PC-3 (cell line): ENCODE measurements around the gene IRF2BP1. TPM values are rescaled to one million over a fixed set of nuclear protein-coding genes. Genes with fewer than 3 reads are reported as not detected.

Source experiments
- ATAC-seq: fragments of 200-7000 bp; cut with Tn5 transposase; 2 replicates; pipeline ENCODE4 v1.9.1; 2020; ENCODE audit warnings: mild to moderate bottlenecking, moderate library complexity
- BruUV-seq: library from RNA; stranded (reverse); fragments of 400-500 nt; replicated peaks from 2 replicates; lab custom pipeline; 2021; lab: Mats Ljungman, UMichigan
- CTCF ChIA-PET: fragments of 300-600 bp; sonication (Branson Sonifier 250); formaldehyde crosslinking; loops from one replicate; lab custom pipeline; 2022; ENCODE audit warnings: antibody characterized with exemption; lab: Charles Lee
- POLR2A ChIA-PET: fragments of 300-600 bp; sonication (Branson Sonifier 250); formaldehyde crosslinking; loops from one replicate; lab custom pipeline; 2022; ENCODE audit warnings: antibody characterized with exemption; ENCODE audit not compliant: unreplicated experiment; lab: Charles Lee
- DNase-seq: peaks from one replicate; pipeline ENCODE4 v3.0.0-alpha.2; 2015
- H2AFZ ChIP-seq: fragments of 300-600 bp; sonication (generic); 2 replicates; pipeline ENCODE4 v1.6.0; 2016; ENCODE audit warnings: antibody characterized with exemption, low read length
- H3F3A ChIP-seq: fragments of 300-600 bp; sonication (generic); one replicate; pipeline ENCODE4 v1.6.0; 2017; ENCODE audit warnings: antibody characterized with exemption, low read length, control low read depth, mild to moderate bottlenecking; ENCODE audit not compliant: unreplicated experiment
- H3K27ac ChIP-seq: fragments of 300-600 bp; sonication (generic); 2 replicates; pipeline ENCODE4 v1.5.1; 2016; ENCODE audit warnings: mild to moderate bottlenecking, low read length
- H3K27me3 ChIP-seq: fragments of 300-600 bp; sonication (generic); 2 replicates; pipeline ENCODE4 v1.6.1; 2016; ENCODE audit warnings: low read length, mixed read lengths
- H3K36me3 ChIP-seq: fragments of 300-600 bp; sonication (generic); 2 replicates; pipeline ENCODE4 v1.6.1; 2016; ENCODE audit warnings: low read depth, mixed run types, low read length, mixed read lengths
- H3K4me1 ChIP-seq: fragments of 300-600 bp; sonication (generic); 2 replicates; pipeline ENCODE4 v1.5.1; 2016; ENCODE audit warnings: low read length; ENCODE audit not compliant: insufficient read depth
- H3K4me2 ChIP-seq: fragments of 300-600 bp; sonication (generic); 2 replicates; pipeline ENCODE4 v1.6.0; 2016; ENCODE audit warnings: low read length
- H3K4me3 ChIP-seq: fragments of 300-600 bp; sonication (generic); 2 replicates; pipeline ENCODE4 v1.5.1; 2016; ENCODE audit warnings: mild to moderate bottlenecking, low read length, mixed read lengths
- H3K79me2 ChIP-seq: fragments of 300-600 bp; sonication (generic); 2 replicates; pipeline ENCODE4 v1.6.1; 2017; ENCODE audit warnings: low read length, mixed read lengths
- H3K9ac ChIP-seq: fragments of 300-600 bp; sonication (generic); 2 replicates; pipeline ENCODE4 v1.6.0; 2016; ENCODE audit warnings: mild to moderate bottlenecking, low read length
- H3K9me2 ChIP-seq: fragments of 300-600 bp; sonication (generic); replicated peaks from 2 replicates; pipeline ENCODE4 v1.6.1; 2016; ENCODE audit warnings: mixed run types, low read length, mixed read lengths
- H3K9me3 ChIP-seq: fragments of 300-600 bp; sonication (generic); 2 replicates; pipeline ENCODE4 v1.6.1; 2016; ENCODE audit warnings: low read length, mixed read lengths
- H4K20me1 ChIP-seq: fragments of 300-600 bp; sonication (generic); 2 replicates; pipeline ENCODE4 v1.6.1; 2016; ENCODE audit warnings: low read length, mixed read lengths
- EZH2 ChIP-seq: fragments of 300-600 bp; sonication (generic); IDR thresholded peaks from one replicate; pipeline ENCODE4 v1.6.1; 2017; ENCODE audit warnings: antibody characterized with exemption, mild to moderate bottlenecking, low read length; ENCODE audit not compliant: unreplicated experiment
- EZH2phosphoT487 ChIP-seq: fragments of 300-600 bp; sonication (generic); IDR thresholded peaks from 2 replicates; pipeline ENCODE4 v1.6.1; 2018; ENCODE audit warnings: mild to moderate bottlenecking, antibody characterized with exemption, low read length, borderline replicate concordance
- intact Hi-C: fragments of 100-400 bp; cut with micrococcal nuclease; formaldehyde crosslinking; loops from 2 replicates; pipeline ENCODE4 v1.9.0; 2023
- total RNA-seq: library from RNA; depleted of rRNA; stranded (reverse); fragments of >200 nt; gene quantifications from 2 replicates; pipeline ENCODE4 v1.2.3, GENCODE V29; 2014
- TF ChIP-seq, protein P1 (sequence below): fragments of 300-600 bp; sonication (generic); conservative IDR thresholded peaks from 2 replicates; pipeline ENCODE4 v1.5.1; 2017; ENCODE audit warnings: antibody characterized with exemption, low read depth, mild to moderate bottlenecking, low read length

The IRF2BP1 gene
- total RNA-seq, 1 experiment from 2014 or later = 31.5 TPM

DNA sequence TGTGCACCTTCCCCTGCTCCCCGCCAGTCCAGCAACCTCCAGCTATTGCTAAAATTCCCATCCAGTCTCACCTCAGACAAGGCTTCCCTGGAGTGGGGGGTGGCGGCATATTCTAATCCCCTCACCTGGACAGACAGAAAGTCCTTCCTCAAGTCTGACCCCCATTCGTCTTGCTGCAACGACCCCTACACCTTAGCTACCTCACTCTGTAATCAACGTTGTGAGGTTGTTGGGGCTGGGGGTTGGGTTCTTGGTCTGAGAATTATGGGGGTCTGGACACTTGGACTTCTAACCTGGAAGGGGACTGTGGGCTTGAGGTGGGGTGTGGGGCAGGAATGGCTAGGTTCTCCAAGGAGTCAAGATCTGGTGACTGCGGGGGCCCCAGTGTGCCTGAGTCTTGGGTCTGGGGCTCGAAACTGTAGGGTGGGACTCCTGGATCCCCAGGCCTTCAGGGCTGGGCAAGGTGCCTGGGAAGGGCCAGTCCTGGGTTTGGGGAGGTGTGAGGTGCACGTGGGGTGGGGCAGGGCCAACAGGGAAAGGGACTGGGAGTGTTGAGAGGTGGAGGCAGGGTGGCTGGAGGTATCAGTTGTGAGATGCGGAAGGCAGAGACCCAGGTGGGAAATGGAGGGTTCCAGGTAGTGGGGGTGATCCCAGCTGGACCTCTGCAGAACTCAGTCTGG lies 20.5 kb downstream of the IRF2BP1 start:
- ATAC-seq = no peak
- POLR2A ChIA-PET = no interaction called here

DNA sequence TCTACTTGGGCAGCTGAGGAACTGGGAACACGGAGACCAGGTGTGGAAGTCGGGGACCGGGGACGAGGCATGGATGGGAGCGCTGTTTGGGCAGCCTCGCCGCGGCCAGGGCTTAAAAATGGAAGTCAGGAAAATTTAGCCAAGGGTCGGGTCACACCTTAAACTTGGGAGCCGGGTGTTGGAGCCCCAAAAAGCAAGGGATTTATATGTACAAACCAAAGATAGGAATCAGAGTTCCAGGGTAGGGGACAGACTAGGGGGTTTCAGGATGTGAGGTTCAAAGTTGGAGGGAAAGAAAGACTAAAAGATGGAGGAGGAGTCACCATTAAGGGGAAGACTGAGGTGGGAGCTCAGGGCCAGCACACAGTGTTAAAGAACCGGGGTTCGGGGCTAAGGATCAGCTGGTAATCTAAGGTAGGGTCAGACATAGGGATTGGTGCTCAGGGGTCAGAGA lies 21.3 kb downstream of the IRF2BP1 start:
- ChIA-PET POLR2A (no interaction called here), CTCF (interaction anchor here (0.7 to 1.6 kb wide), 2 partner anchors 20 to 327 kb away, joined by 3 to 9 read pairs; no protein-coding TSS in a partner anchor)
- Histone ChIP-seq H2AFZ (no peak overlapping the region), H3F3A (no peaks in the 10 kb centered on the region), H3K27ac (no peak overlapping the region), H3K4me3 (no peak overlapping the region), H3K9me2 (no peaks in the 10 kb centered on the region), H3K79me2 (peaks cover 23% of the 10 kb centered on the region), H3K9me3 (no peaks in the 10 kb centered on the region), H3K27me3 (peaks cover 13% of the 10 kb centered on the region), H4K20me1 (no peaks in the 10 kb centered on the region), H3K4me2 (no peak overlapping the region), H3K36me3 (no peaks in the 10 kb centered on the region), H3K4me1 (no peaks in the 10 kb centered on the region), H3K9ac (no peak overlapping the region)
- intact Hi-C loops = no loop called here
- DNase-seq (no peak), ATAC-seq (no peak)
- TF ChIP-seq, protein P1, sequence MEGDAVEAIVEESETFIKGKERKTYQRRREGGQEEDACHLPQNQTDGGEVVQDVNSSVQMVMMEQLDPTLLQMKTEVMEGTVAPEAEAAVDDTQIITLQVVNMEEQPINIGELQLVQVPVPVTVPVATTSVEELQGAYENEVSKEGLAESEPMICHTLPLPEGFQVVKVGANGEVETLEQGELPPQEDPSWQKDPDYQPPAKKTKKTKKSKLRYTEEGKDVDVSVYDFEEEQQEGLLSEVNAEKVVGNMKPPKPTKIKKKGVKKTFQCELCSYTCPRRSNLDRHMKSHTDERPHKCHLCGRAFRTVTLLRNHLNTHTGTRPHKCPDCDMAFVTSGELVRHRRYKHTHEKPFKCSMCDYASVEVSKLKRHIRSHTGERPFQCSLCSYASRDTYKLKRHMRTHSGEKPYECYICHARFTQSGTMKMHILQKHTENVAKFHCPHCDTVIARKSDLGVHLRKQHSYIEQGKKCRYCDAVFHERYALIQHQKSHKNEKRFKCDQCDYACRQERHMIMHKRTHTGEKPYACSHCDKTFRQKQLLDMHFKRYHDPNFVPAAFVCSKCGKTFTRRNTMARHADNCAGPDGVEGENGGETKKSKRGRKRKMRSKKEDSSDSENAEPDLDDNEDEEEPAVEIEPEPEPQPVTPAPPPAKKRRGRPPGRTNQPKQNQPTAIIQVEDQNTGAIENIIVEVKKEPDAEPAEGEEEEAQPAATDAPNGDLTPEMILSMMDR = no peak
- TF ChIP-seq EZH2 (no peak), EZH2phosphoT487 (no peak)
- no TSS peak for BruUV-seq

More for the DNA sequence above, 20.5 kb downstream of the IRF2BP1 start:
- CTCF ChIA-PET = interaction anchor here (0.7 kb wide), 1 partner anchor 327 kb away, joined by 3 read pairs; no protein-coding TSS in a partner anchor
- H3K9me2 ChIP-seq = no peaks in the 10 kb centered on the region
- no peak overlapping the region for H3K27ac ChIP-seq
- H3K4me3 ChIP-seq = no peak overlapping the region
- no peaks in the 10 kb centered on the region for H3K4me1 ChIP-seq
- no peak overlapping the region for H3K4me2 ChIP-seq
- H3F3A ChIP-seq = no peaks in the 10 kb centered on the region
- TF ChIP-seq EZH2 (no peak), EZH2phosphoT487 (no peak)
- TF ChIP-seq, protein P1 = no peak
- BruUV-seq = no TSS peak
- H4K20me1 ChIP-seq = no peaks in the 10 kb centered on the region
- no peak for DNase-seq
- H2AFZ ChIP-seq = no peak overlapping the region
- H3K9me3 ChIP-seq = no peaks in the 10 kb centered on the region
- peaks cover 23% of the 10 kb centered on the region for H3K79me2 ChIP-seq
- intact Hi-C loops = no loop called here
- H3K36me3 ChIP-seq = no peaks in the 10 kb centered on the region
- peaks cover 13% of the 10 kb centered on the region for H3K27me3 ChIP-seq
- H3K9ac ChIP-seq = no peak overlapping the region
